ENCODE data around the gene ZCCHC7. TPM values are rescaled to one million over a fixed set of nuclear protein-coding genes. Genes with fewer than 3 reads are reported as not detected.
"Not testable (repeated sequence)": the region's sequence is repeated elsewhere in the genome, so short reads cannot be mapped to it uniquely, and the experiment has no call there.

Gene ZCCHC7
- total RNA-seq, 4 donors from 2014 or later: 11.7 to 24.6 (median 13.6) TPM

DNA sequence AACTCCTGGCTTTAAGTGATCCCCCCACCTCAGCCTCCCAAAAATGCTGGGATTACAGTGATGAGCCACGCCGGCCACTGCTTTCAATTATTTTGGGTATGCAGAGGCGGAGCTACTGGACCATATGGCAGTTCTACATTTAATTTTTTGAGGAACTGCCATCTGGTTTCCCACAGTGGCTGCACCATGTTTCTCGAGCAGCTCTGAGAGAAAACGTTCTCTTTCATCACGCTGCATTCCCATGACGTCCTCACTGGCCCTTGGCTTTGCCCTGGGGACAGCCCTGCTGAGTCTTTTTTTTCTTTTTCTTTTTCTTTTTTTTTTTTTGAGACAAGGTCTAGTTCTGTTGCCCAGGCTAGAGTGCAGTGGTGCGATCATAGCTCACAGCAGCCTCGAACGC, 266.6 kb downstream of the ZCCHC7 start:
- TF ChIP-seq, protein P1, sequence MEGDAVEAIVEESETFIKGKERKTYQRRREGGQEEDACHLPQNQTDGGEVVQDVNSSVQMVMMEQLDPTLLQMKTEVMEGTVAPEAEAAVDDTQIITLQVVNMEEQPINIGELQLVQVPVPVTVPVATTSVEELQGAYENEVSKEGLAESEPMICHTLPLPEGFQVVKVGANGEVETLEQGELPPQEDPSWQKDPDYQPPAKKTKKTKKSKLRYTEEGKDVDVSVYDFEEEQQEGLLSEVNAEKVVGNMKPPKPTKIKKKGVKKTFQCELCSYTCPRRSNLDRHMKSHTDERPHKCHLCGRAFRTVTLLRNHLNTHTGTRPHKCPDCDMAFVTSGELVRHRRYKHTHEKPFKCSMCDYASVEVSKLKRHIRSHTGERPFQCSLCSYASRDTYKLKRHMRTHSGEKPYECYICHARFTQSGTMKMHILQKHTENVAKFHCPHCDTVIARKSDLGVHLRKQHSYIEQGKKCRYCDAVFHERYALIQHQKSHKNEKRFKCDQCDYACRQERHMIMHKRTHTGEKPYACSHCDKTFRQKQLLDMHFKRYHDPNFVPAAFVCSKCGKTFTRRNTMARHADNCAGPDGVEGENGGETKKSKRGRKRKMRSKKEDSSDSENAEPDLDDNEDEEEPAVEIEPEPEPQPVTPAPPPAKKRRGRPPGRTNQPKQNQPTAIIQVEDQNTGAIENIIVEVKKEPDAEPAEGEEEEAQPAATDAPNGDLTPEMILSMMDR (IDR thresholded peaks at IDR 0.05): no peak
- ATAC-seq (ENCODE audit: low FRiP score) (no peak), DNase-seq (ENCODE audit: low spot score) (no peak)

DNA sequence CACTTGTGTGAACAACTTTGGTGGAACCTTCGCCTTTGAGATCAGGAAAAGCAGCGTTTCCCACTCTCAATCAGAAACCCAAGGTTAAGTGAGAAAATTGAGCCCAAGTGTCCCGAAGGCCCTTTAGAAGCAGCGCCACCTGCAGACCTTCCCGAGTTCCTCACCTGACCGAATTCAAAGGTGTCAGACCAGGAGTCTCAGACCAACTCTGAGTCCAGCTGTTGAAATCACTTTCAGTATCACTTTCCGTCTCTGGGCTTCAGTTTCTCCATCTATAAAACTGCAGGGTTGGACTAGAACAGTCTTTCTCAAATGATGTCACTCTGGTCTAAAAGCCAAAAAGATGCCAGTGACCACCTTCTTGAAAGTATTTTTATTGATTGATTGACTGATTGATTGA, 270.4 kb downstream of the ZCCHC7 start:
- TF ChIP-seq, protein P1 (IDR thresholded peaks at IDR 0.05): no peak
- DNase-seq (ENCODE audit: low spot score) (no peak), ATAC-seq (ENCODE audit: low FRiP score) (no peak)

DNA sequence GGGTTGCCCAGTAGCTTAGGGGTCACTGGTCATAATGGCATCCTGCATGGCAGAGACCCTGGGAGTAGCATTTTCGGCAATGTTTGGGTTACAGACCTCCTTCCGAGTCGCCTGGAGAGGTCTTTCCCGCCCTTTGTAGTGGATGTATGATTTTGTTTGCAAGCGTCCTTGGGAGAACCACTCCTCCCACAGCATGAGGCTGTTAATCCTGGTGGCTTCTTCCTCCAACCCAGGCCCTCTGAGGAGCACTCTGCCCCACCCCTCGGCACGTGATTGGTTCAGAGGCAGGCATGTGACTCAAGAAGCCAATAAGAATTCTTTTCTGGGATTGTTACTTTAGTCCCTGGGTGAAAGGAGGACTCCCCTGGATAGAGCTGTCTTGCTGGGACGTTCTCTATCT, 271.9 kb downstream of the ZCCHC7 start:
- ATAC-seq (ENCODE audit: low FRiP score) (no peak), DNase-seq (ENCODE audit: low spot score) (no peak)
- TF ChIP-seq, protein P1 (IDR thresholded peaks at IDR 0.05): no peak

DNA sequence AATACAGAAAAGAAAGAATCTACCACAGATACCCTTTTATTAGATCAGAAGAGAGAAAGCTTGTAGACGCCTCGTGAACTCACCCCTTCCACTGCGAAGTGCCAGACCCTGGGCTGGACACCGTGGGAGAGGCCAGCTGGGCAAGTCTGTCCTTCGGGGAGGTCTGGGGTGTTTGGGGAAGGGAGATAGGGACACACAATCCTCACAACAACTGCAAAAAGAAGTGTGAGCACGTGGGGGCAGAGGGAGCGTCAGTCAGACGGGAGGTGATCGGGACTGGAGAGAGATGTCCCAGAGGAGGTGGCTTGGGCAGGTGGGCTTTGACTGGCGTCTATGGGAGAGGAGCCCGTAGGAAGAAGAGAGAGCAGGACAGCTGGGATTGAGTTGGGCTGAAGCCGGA, 274.9 kb downstream of the ZCCHC7 start:
- ATAC-seq (ENCODE audit: low FRiP score) (no peak), DNase-seq (ENCODE audit: low spot score) (no peak)
- TF ChIP-seq, protein P1 (IDR thresholded peaks at IDR 0.05): no peak

DNA sequence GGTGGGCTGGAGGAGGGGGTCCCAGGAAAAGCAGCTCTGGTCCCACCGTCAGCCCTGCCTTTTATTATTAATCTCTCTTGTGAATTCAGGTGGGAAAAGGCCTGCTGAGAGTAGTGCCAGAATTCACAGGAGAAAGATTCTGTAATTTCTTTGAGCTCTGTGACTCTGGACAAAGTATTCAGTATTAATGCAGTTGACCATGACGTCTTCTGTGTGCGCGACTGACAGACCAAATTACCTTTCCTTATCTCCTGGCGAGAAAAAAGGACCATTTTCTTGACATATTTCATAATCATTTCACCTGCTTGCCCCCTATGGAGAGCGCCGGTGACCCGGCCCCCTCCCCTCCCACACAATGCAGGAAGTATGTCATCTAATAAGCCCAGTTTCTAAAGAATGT, 275.3 kb downstream of the ZCCHC7 start:
- ATAC-seq (ENCODE audit: low FRiP score) (no peak), DNase-seq (ENCODE audit: low spot score) (no peak)
- TF ChIP-seq, protein P1 (IDR thresholded peaks at IDR 0.05): no peak

DNA sequence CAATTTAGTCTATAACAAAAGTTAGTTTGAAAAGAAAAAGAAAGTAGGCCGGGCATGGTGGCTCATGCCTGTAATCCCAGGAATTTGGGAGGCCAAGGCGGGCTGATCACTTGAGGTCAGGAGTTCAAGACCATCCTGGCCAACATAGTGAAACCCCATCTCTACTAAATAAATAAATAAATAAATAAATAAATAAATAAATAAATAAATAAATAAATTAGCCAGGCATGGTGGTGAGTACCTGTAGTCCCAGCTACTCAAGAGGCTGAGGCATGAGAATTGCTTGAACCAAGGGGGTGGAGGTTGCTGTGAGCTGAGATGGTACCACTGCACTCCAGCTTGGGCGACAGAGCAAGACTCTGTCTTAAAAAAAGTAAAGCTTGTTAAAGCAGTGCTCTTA, 277.6 kb downstream of the ZCCHC7 start:
- not testable (repeated sequence) for ATAC-seq (ENCODE audit: low FRiP score); DNase-seq (ENCODE audit: low spot score)

DNA sequence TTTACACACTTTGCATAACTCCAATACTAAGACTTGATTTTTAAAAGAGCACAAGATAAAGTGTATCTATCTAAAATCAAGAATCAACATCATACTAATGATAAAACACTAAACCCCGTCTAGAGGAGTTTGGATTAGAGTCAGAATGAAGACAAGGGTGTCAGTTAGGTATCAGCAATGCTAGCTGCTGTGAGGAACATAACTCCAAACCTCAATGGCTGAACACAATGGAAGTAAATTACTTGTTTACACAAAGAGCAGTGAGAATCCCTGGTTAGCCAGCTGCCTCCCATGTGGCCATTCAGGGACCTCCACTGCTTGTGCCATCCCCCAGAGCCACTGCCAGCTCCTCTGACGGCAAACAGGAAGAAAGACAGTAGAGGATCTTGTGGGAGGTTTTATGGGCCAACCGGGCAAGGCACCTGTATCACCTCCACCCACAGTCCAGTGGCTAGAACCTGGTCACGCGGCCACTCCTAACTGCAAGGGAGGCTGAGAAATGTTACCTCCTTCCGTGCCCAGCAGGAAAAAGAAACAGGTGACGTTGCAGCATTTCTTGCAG, 278.2 kb downstream of the ZCCHC7 start:
- ATAC-seq (ENCODE audit: low FRiP score) (no peak), DNase-seq (ENCODE audit: low spot score) (no peak)
- TF ChIP-seq, protein P1 (IDR thresholded peaks at IDR 0.05): no peak

DNA sequence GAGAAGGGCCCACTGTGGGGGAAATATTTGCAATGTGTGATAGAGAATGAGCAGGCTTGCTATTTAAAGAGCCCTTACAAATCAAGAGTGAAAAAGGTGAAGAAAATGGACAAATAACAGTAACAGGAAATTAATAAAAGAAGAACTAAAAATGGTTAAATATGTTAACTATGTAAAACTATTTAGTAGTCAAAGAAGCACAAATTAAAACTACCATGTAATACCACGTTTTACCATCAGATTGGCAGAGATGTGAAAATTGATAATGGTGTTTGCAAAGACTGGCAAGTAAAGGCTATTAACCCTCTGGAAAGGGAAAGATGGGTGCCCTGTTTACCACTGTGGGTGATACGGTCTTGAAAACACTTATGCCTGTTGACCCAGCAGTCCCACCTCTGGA, 279.0 kb downstream of the ZCCHC7 start:
- DNase-seq (ENCODE audit: low spot score) (no peak), ATAC-seq (ENCODE audit: low FRiP score) (no peak)
- TF ChIP-seq, protein P1 (IDR thresholded peaks at IDR 0.05): no peak
